D341Med (cell line): Measurements from ENCODE around the gene CYSRT1.
"Not testable (repeated sequence)": the region's sequence is repeated elsewhere in the genome, so short reads cannot be mapped to it uniquely, and the experiment has no call there.

ENCODE experiments used
- DNase-seq: peaks from one replicate; pipeline ENCODE4 v3.0.0; 2012; ENCODE audit warnings: low spot score

The CYSRT1 gene

DNA sequence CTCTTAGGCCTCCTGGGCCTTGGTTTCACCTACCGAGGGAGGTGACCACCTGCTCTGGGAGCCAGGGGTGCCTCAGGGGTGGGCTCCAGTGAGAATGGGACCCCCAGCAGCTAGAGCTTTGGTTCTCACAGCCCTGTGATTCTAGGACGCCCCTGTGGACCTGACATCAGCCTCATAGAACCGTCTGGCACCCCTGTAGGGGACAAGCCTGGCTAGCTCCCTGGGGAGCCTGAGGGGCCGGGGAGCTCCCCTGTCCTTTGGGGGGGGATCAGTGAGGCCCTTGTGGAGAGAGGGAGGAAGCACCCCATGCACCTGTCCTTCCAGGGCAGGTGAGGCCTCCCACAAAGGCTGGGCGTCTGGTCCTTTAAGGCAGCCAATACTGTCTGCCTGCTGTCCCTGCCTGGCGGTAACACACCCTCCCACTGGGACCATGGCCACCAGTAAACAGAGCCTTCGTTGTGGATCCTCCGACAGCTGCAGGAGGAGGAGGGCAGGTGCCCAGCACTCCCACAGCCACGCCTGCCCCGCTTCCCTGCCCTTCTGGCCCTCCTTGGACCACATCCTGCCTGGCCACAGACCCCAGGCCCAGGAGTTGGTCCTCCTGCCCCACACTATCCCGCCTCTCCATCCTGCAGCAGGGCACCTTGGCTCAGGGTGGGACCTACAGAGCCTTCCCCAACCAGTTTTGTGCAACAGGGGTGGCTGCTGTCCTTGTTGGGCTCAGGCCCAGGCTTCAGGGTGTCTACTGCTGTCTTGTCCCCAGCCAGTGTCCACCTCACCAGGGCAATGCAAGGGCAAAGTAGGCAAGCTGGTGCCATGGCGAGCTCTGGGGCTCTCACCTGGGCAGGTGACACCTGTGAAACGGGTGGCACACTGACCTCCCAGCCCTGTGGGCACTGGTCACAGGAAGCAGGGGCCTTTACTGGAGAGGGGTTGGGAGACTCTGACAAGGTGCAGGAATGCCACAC, 13.1 kb downstream of the CYSRT1 start:
- no peak for DNase-seq

DNA sequence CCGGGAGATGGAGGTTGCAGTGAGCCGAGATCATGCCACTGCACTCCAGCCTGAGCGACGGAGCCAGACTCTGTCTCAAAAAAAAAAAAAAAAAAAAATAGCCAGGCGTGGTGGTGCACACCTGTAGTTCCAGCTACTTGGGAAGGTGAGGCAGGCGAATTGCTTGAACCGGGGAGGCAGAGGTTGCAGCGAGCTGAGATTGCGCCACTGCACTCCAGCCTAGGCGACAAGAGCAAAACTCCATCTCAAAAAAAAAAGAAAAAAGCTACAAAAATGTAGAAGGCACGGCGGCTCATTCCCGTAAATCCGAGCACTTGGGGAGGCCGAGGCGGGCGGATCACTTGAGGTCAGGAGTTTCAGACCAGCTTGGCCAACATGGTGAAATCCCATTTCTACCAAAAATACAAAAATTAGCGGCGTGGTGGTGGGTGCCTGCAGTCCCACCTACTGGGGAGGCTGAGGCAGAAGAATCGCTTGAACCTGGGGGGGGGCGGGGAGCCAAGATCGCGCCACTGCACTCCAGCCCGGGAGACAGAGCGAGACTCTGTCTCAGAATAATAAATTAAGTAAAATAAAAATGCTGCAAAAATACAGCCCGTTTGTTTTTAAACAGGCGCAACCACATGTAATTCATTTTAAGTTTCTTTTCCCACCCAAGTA, 14.7 kb downstream of the CYSRT1 start:
- DNase-seq: not testable (repeated sequence)

DNA sequence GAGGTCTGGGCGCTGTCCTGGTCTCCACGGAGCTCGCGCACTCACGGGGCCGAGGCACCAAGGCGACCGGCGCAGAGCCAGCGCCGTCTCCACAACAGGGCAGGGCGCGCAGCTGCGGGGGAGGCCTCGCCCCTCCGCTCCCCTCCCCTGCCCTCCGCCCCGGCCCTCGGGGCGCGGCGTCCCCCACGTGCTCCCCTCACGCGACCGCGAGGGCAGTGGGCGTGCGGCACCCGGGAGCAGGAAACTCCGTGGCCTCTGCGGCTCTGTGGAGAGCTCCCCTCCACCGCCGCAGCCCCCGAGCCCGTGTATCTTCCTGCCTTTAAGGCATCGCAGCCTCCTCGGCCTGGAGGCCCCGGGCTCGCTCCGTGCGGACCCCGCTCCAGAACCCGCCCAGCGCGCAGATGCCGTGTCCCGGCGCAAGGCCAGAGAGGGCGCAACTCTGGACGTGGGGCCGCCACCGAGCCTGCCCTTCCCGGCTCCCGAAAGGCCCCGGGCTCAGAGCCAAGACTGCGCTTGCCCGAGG, 15.4 kb downstream of the CYSRT1 start:
- peak; percentile 81 for DNase-seq

DNA sequence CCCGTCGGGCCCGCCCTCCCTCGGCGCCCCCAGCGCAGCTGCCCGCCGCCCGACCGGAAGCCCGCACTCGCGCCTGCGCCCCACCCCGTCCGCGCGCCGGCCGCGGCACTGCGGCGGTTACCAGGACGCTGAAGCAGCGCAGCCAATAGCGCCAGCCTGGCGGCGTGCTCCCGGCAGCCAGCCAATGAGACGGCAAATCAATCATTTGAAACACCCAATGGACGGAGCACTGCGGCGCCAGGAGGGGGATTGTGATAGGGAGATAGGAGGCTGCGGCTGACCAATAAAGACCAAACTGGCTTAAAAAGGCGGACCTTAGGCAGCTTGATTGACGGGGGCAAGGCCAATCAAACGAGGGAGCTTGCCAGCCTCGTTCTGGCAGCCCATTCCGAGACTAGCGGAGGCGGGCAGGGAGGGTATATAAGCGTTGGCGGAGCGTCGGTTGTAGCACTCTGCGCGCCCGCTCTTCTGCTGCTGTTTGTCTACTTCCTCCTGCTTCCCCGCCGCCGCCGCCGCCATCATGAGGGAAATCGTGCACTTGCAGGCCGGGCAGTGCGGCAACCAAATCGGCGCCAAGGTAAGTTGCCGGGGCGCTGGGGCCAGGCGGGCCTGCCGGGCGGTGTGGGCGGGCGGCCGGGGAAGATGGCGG, 16.0 kb downstream of the CYSRT1 start, which contains the start of gene TUBB4B:
TSS of gene TUBB4B (plus strand) at position 447 of the 649 bp plus-strand sequence. CDS start at position 521, 74 bp downstream.
- peak; percentile 95 for DNase-seq

DNA sequence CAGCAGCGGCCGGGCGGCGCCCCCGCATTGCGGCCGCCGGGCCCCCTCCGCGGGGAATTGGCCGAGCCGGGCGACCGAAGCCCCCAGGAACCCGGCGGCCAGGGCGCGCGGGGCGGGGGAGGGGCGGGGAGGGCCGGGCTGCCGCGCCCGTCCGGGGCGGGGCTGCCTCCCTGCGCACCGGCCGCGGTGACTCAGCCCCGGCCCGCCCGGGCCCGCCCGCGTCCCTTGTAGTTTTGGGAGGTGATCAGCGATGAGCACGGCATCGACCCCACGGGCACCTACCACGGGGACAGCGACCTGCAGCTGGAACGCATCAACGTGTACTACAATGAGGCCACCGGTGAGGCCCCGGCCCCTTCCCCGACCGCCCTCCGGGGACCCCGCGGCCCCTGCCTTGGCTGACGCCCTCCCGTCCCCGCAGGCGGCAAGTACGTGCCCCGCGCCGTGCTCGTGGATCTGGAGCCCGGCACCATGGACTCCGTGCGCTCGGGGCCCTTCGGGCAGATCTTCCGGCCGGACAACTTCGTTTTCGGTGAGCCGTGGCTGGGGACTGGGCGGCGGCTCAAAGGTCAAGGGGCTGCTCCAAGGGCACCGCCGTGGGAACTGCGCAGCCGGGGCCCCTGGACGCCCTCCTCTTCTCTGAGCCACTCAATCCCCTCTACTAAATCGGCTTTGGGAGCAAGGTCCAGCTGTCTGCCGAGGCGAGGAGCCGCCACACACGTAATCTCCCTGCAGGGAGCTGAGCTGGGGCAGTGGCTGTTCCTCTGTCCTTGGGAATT, 16.7 kb downstream of the CYSRT1 start:
- peak; percentile 72 for DNase-seq

DNA sequence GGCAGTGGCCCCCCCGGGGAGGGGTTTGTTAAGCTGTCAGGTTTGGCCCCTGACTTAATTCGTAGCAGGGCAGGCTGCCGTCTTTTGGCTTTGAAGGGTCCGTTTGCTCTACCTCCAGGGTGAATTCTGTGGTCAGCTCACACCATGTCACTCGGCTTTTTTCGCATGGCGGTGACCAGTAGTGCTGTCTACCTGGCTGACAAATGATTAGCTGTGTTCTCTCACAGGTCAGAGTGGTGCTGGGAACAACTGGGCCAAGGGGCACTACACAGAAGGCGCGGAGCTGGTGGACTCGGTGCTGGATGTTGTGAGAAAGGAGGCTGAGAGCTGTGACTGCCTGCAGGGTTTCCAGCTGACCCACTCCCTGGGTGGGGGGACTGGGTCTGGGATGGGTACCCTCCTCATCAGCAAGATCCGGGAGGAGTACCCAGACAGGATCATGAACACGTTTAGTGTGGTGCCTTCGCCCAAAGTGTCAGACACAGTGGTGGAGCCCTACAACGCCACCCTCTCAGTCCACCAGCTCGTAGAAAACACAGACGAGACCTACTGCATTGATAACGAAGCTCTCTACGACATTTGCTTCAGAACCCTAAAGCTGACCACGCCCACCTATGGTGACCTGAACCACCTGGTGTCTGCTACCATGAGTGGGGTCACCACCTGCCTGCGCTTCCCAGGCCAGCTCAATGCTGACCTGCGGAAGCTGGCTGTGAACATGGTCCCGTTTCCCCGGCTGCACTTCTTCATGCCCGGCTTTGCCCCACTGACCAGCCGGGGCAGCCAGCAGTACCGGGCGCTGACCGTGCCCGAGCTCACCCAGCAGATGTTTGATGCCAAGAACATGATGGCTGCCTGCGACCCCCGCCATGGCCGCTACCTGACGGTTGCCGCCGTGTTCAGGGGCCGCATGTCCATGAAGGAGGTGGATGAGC, 17.6 kb downstream of the CYSRT1 start:
- DNase-seq: no peak

DNA sequence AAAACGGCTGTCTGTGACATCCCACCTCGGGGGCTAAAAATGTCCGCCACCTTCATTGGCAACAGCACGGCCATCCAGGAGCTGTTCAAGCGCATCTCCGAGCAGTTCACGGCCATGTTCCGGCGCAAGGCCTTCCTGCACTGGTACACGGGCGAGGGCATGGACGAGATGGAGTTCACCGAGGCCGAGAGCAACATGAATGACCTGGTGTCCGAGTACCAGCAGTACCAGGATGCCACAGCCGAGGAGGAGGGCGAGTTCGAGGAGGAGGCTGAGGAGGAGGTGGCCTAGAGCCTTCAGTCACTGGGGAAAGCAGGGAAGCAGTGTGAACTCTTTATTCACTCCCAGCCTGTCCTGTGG, 18.3 kb downstream of the CYSRT1 start:
- not testable (repeated sequence) for DNase-seq

DNA sequence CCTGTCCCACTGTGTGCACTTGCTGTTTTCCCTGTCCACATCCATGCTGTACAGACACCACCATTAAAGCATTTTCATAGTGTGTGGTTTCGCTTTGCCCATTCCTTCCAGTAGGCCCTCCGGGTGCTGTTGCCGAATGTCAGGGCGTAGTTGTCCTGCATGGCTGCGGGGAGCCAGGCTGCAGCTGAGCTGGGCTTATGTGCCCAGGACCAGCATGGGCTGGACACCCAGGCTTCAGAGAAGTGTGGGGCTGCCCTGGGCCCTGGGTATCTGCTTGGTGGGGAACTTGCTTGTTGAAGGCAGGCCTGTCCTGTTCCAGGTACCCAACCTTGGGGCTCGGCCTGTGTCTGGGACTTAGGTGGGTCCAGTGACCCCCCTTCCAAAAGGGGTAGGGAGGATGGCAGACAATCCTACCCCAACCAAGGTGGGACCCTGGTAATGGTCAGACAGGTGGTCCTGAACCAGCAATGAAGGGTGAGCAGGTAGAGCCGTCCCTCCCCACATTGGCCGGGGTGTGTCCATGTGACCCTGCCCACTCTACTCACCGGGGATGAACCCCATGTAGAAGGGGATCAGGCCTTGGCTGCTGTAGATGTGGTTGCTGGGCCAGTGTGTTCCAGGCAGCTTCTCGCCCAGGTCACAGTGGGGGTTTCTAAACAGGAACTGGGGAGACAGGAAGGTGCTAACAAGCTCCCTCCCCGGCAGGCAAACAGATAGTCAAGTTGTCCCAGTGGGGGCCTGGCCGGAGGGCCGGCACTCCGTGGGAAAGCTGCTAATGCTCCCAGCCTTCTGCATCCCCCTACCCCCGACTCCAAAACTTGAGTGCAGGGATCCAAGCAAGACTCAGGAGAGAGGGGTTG, 18.9 kb downstream of the CYSRT1 start:
- DNase-seq: no peak

DNA sequence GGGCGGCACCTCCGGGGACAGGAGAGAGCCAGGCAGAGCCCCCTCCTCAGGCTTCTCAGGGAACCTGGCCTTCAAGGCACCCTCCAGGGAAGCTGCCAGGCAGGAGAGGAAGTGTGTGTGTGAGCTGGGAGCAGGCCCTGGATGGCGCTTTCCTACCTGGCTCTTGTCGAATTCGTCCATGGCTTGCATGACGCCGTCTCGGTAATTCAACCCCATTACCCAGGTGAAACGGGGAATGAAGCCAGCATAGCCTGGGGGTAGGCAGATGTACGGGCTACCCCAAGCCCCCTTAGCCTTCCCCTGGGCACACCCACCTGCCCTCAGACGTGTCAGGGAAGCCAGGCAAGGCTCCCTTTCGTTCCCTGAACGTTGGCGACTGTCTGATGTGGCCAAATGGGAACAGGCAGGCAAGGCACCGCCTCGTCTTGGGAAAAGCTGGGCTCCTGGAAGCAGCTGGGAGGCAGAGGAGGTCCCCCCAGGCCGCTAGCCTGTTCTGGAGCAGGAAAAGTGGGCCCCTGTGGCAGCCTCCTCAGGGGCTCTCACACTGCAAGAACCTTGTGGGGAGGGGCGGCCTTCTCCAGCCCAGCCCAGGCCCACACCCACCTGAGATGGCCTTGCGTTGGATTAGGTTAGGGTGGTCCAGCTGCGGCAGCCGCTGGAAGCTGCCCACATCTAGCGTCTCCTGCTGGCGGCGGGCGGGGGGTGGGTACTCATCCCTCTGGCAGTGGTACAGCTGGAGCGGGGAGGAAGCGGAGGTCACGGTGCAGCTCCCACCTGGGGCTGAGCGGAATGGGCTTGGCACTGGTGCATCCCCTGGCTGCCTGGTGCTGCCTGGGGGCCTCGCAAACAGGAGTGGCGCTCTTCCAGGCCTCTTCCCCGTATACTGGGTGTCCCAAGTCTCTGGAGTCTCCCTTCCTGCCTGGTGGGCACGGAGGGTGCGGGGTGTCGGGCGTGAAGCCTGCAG, 19.8 kb downstream of the CYSRT1 start:
- no peak for DNase-seq

DNA sequence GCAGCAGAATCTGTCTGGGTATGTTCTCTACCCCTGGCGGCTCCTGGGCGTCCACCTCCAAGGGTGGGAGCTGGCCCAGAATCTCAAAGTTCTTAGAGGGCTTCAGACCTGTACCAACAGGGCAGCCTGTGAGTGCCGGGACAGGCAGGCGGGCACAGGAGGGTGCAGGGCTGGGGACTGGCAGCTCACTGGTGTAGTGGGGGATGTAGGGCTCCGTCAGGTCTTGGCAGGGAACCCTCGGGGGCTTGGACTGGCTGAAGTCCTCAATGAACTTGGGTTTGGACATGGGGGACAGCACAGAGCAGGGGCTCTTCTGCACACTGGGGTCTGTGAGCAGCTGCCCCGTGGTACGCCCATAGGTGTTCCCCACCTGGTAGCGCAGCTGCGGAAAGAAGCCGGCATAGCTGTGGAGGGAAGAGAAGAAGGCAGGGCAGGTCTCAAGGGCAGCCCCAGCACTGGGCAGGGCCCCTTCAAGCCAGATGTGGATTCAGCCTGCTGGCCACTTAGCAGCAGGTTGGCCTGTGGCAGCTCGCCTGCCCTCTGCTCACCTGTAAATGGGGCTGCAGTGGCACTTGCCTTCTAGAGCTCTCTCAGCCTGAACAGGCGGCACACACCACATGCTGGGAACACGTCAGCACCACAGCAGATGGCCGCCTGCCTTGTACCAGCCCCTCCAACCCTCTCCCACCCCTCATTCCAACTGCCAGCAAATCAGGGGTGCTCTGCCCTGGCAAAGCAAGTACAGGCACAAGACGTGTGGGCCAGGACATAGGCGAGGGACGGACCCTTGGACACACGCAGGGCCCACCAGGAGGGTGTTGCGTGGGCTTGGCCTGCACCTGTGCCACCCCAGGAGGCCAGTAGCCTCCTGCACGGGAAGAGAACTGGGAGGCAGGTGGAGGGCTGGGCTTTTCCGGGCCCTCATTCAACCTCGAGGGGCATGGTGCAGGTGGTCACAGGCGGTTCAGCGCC, 20.8 kb downstream of the CYSRT1 start:
- DNase-seq: no peak

DNA sequence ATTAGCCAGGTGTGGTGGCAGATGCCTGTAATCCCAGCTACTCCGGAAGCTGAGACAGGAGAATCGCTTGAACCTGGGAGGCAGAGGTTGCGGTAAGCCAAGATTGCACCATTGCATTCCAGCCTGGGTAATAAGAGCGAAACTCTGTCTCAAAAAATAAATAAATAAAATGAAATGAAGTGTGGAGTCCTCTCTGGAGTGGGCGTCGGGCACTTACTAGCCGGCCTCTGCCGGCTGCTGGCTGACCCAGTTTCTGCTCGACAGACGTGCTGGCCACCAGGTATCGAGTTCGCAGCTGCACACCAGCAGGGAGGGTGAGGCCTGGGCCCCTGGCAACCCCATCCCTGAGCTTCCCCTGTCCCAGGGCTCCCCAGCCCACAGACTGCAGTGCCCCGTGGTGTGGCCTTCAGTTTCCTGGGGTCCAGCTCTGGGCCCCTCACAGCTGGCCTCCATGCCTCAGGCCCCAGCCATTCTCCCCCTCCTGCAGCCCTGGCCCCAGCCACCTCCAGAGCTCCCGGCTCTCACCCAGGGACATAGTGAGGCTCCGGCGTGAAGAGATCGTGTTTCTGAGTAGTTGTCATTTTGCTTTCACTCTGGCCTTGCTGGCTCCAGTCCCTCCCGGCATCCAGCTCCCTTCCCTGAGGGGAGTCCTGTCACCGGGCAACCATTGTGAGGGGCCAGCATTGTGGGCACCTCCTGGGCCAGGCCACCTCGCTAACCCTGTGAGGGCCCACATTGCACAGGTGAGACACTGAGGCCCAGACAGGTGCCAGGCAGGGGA, 22.4 kb downstream of the CYSRT1 start:
- DNase-seq: no peak

DNA sequence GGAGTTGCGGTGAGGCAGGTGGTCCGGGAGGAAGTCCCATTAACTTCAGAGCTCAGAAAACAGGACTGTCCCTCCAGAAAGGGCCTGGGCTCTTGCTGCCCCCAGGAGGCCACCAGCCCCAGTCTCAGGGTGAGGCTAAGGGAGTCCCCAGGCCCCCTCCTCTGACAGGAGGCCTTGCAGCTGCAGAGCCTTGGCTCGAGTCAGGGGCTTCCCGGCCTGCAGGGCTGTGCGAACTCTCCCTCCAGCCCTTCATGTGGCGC, 22.9 kb downstream of the CYSRT1 start:
- DNase-seq: no peak

DNA sequence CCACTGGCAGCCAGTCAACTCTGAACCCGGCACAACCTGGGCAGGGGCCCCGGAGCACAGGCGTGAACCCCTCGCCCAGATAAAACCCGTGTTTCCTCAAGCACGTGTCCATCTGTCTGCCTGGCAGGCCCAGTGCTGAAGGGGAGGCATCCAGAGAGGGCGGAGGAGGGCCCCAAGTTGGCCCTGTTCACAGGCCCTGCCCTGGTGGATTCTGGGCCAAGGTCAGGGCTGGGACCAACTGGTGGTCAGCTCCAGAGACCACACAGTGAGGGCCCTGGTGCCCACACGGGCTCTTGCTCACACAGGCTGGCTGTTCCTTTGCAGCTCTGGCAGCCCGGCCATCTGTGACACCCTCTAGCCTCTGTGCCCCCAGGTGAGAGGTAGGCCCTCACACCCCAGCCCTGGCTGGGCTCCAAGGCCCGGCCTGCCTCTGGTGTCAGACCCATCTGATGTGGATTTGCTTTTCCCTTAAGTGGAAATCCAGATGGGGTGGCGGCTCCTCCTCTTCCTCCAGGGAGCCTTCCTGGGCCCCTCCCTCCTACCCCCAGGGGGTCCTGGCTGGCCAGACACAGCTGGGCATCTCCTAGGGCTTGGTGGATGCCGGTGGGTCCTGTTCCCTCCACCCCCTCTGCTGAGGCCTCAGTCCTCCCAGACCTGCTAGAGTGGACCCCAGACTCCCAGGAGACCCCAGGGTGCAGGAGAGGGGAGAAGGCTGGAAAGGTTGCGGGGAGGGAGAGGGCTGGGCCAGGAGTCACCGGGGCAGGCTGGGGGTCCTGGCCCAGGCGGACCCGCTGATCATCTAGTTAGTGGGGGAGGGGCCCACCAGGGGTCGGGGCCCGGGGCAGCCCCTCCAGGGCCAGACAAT, 25.6 kb downstream of the CYSRT1 start:
- no peak for DNase-seq

DNA sequence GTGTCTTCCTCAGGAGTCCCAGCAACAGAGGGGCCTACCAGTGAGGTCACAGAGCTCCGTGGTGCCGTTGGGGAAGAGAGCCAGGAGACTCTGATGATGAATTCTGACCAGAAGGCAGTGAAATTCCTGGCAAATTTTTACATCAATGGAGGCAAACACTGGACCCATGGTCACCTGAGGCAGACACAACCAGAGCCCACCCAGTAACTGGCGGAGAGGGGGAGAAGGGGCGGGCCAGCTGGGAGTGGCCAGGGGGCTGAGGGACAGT, 26.2 kb downstream of the CYSRT1 start, which contains the start of gene STPG3:
TSS of gene STPG3 (plus strand) at position 93 of the 268 bp plus-strand sequence. CDS start at position 94, 1 bp downstream.
- no peak for DNase-seq

DNA sequence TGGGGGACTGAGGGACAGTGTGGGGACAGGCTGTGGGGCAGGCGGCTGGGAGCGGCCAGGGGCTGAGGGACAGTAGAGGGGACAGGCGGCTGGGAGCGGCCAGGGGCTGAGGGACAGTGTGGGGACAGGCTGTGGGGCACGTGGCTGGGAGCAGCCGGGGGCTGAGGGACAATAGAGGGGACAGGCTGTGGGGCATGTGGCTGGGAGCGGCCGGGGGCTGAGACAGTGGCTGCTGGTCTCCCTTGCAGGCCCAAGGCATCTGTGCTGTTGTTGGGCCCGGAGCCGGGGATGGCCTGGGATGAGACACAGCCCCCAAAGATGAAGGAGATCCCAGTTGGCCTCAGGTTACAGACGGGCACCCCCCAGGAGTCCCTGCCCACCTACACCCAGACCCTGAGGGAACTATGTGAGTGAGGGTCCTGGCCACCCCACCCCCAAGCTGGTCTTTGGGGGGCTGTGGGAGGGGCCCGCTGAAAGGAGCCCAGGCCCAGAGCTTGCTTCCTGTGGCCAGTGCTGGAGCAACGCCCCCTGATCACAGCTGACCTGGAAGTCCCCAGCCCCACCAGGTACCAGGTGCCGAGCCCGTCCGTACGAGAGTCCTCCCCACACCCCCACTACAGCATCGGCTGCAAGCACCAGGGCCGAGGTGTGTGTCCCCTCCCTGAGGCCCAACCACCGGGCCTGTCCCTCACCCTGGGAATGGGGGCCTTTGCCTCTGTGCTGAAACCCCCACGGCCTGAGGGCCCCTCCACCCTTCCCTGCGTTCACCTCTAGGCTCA, 26.7 kb downstream of the CYSRT1 start:
- no peak for DNase-seq
